WTC11 (cell line): ENCODE data around the gene ACP3. TPM values are rescaled to one million over a fixed set of nuclear protein-coding genes. Genes with fewer than 3 reads are reported as not detected.
A peak's percentile ranks its signal among the peaks of the same experiment; 100 is the strongest.

ENCODE experiments used
- ATAC-seq: fragments of 200-7000 bp; cut with Tn5 transposase; 2 replicates; pipeline ENCODE4 v1.10.0; 2021; ENCODE audit warnings: mild to moderate bottlenecking, moderate library complexity
- CTCF ChIA-PET: fragments of 300-600 bp; sonication (Branson Sonifier 250); formaldehyde crosslinking; loops from one replicate; lab custom pipeline; 2021; ENCODE audit warnings: antibody characterized with exemption; lab: Charles Lee
- POLR2A ChIA-PET: fragments of 350-600 bp; sonication (Branson Sonifier 250); formaldehyde crosslinking; loops from one replicate; lab custom pipeline; 2021; ENCODE audit warnings: antibody characterized with exemption; lab: Charles Lee
- DNase-seq: peaks from one replicate; pipeline ENCODE4 v3.0.0; 2021; ENCODE audit warnings: low spot score
- H3K27ac Mint-ChIP-seq: 2 replicates; pipeline ENCODE4 v1.8.0; 2021; ENCODE audit warnings: mixed read lengths
- H3K27me3 Mint-ChIP-seq: 2 replicates; pipeline ENCODE4 v1.8.0; 2021; ENCODE audit warnings: low read depth, mild to moderate bottlenecking, moderate library complexity, mixed read lengths
- H3K36me3 Mint-ChIP-seq: 2 replicates; pipeline ENCODE4 v1.8.0; 2021; ENCODE audit warnings: mixed read lengths
- H3K4me1 Mint-ChIP-seq: 2 replicates; pipeline ENCODE4 v1.8.0; 2022; ENCODE audit warnings: mixed read lengths
- H3K4me3 Mint-ChIP-seq: 2 replicates; pipeline ENCODE4 v1.8.0; 2021; ENCODE audit warnings: mild to moderate bottlenecking, moderate library complexity, mixed read lengths
- H3K9me3 Mint-ChIP-seq: 2 replicates; pipeline ENCODE4 v1.8.0; 2021; ENCODE audit warnings: mixed read lengths
- ELF4 ChIP-seq: sonication (generic); formaldehyde crosslinking; IDR thresholded peaks from 2 replicates; pipeline ENCODE4 v1.8.1; 2022; ENCODE audit warnings: low read depth, mild to moderate bottlenecking, moderate library complexity, missing genetic modification reagents
- ETV6 ChIP-seq: sonication (generic); formaldehyde crosslinking; IDR thresholded peaks from 2 replicates; pipeline ENCODE4 v1.8.1; 2022; ENCODE audit warnings: mild to moderate bottlenecking, missing genetic modification reagents
- HMGA2 ChIP-seq: fragments of 250-450 bp; sonication (Bioruptor Pico); IDR thresholded peaks from 2 replicates; pipeline ENCODE4 v1.4.0; 2021; ENCODE audit warnings: mild to moderate bottlenecking, moderate library complexity
- JUN ChIP-seq: sonication (generic); formaldehyde crosslinking; IDR thresholded peaks from 2 replicates; pipeline ENCODE4 v1.8.0; 2023; ENCODE audit warnings: mild to moderate bottlenecking, missing genetic modification reagents
- KAT7 ChIP-seq: sonication (generic); formaldehyde crosslinking; IDR thresholded peaks from 2 replicates; pipeline ENCODE4 v1.8.1; 2023; ENCODE audit warnings: missing genetic modification reagents, mild to moderate bottlenecking, borderline replicate concordance
- NFYB ChIP-seq: sonication (generic); formaldehyde crosslinking; conservative IDR thresholded peaks from 2 replicates; pipeline ENCODE4 v1.8.0; 2022; ENCODE audit warnings: low read depth, missing genetic modification reagents
- NR2C2 ChIP-seq: sonication (generic); formaldehyde crosslinking; IDR thresholded peaks from 2 replicates; pipeline ENCODE4 v1.8.0; 2022; ENCODE audit warnings: mild to moderate bottlenecking, missing genetic modification reagents
- SMAD4 ChIP-seq: sonication (generic); formaldehyde crosslinking; IDR thresholded peaks from 2 replicates; pipeline ENCODE4 v1.8.0; 2022; ENCODE audit warnings: mild to moderate bottlenecking, missing genetic modification reagents
- SP1 ChIP-seq: sonication (generic); formaldehyde crosslinking; conservative IDR thresholded peaks from 2 replicates; pipeline ENCODE4 v1.8.1; 2022; ENCODE audit warnings: missing genetic modification reagents
- TEAD4 ChIP-seq: sonication (generic); formaldehyde crosslinking; IDR thresholded peaks from 2 replicates; pipeline ENCODE4 v1.8.0; 2022; ENCODE audit warnings: mild to moderate bottlenecking, missing genetic modification reagents
- ZNF317 ChIP-seq: sonication (generic); formaldehyde crosslinking; IDR thresholded peaks from 2 replicates; pipeline ENCODE4 v1.8.1; 2023; ENCODE audit warnings: low read depth, mild to moderate bottlenecking, moderate library complexity, missing genetic modification reagents, borderline replicate concordance
- total RNA-seq: library from RNA; stranded (reverse); gene quantifications from 3 replicates; pipeline ENCODE4 v1.2.3, GENCODE V29; 2021
- TF ChIP-seq, protein P1 (sequence below): sonication (generic); formaldehyde crosslinking; IDR thresholded peaks from 2 replicates; pipeline ENCODE4 v1.8.1; 2022; ENCODE audit warnings: missing genetic modification reagents, borderline replicate concordance
- TF ChIP-seq, protein P2 (sequence below): sonication (generic); formaldehyde crosslinking; IDR thresholded peaks from 2 replicates; pipeline ENCODE4 v1.8.0; 2022; ENCODE audit warnings: mild to moderate bottlenecking, missing genetic modification reagents
- TF ChIP-seq, protein P3 (sequence below): sonication (generic); formaldehyde crosslinking; IDR thresholded peaks from 2 replicates; pipeline ENCODE4 v1.8.0; 2023; ENCODE audit warnings: mild to moderate bottlenecking, missing genetic modification reagents
- TF ChIP-seq, protein P4 (sequence below): sonication (generic); formaldehyde crosslinking; IDR thresholded peaks from 2 replicates; pipeline ENCODE4 v1.8.1; 2022; ENCODE audit warnings: mild to moderate bottlenecking, moderate library complexity, missing genetic modification reagents
- TF ChIP-seq, protein P5 (sequence below): sonication (generic); formaldehyde crosslinking; IDR thresholded peaks from 2 replicates; pipeline ENCODE4 v1.8.1; 2023; ENCODE audit warnings: mild to moderate bottlenecking, missing genetic modification reagents, moderate library complexity
- TF ChIP-seq, protein P6 (sequence below): fragments of 250-450 bp; sonication (Bioruptor Pico); conservative IDR thresholded peaks from 2 replicates; pipeline ENCODE4 v1.9.0; 2021; ENCODE audit warnings: mild to moderate bottlenecking
- TF ChIP-seq, protein P7 (sequence below): sonication (generic); formaldehyde crosslinking; IDR thresholded peaks from 2 replicates; pipeline ENCODE4 v1.8.1; 2023; ENCODE audit warnings: mild to moderate bottlenecking, moderate library complexity, missing genetic modification reagents
- TF ChIP-seq, protein P8 (sequence below): fragments of 250-450 bp; sonication (Bioruptor Pico); IDR thresholded peaks from 2 replicates; pipeline ENCODE4 v2.1.2; 2022; ENCODE audit warnings: mild to moderate bottlenecking, moderate library complexity

Gene ACP3
- total RNA-seq, 1 experiment from 2014 or later = 2.5 TPM

DNA sequence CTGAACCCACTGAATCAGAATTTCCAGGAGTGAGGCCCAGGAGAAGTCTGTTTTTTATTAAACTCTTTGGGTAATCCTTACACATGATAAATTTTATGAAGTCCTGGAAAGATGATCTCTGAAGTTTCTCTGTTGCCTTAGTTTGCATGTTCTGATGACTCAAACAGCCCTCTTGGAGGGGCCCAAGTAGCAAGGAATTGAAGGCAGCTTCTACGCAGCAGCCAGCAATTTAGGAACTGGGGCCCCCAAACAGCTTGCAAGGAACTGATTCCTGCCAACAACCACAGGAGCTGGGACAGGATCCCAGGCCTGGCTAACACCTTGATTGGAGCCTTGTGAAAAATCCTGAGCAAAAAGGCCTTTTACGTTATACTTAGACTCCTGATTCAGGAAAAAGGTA is 5.4 kb upstream of the ACP3 start:
- peaks cover under 1% of the 10 kb centered on the region; the same call in 1 of the 2 replicates for H3K4me1 Mint-ChIP-seq
- no peaks in the 10 kb centered on the region for H3K36me3 Mint-ChIP-seq
- ATAC-seq (no peak), DNase-seq (no peak)
- peaks cover 12% of the 10 kb centered on the region for H3K9me3 Mint-ChIP-seq
- CTCF ChIA-PET = interaction anchor here (1.9 kb wide), 1 partner anchor 31 kb away, joined by 7 read pairs; no protein-coding TSS in a partner anchor
- POLR2A ChIA-PET = interaction anchor here (0.5 kb wide), 1 partner anchor 234 kb away, joined by 3 read pairs; no protein-coding TSS in a partner anchor
- peaks cover 19% of the 10 kb centered on the region for H3K27me3 Mint-ChIP-seq
- TF ChIP-seq, protein P1, sequence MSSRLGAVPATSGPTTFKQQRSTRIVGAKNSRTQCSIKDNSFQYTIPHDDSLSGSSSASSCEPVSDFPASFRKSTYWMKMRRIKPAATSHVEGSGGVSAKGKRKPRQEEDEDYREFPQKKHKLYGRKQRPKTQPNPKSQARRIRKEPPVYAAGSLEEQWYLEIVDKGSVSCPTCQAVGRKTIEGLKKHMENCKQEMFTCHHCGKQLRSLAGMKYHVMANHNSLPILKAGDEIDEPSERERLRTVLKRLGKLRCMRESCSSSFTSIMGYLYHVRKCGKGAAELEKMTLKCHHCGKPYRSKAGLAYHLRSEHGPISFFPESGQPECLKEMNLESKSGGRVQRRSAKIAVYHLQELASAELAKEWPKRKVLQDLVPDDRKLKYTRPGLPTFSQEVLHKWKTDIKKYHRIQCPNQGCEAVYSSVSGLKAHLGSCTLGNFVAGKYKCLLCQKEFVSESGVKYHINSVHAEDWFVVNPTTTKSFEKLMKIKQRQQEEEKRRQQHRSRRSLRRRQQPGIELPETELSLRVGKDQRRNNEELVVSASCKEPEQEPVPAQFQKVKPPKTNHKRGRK (CRISPR knock-in tag) = no peak
- TF ChIP-seq JUN (CRISPR knock-in tag) (no peak), KAT7 (CRISPR knock-in tag) (no peak), SMAD4 (no peak), ETV6 (CRISPR knock-in tag) (no peak), HMGA2 (CRISPR knock-in tag) (no peak)
- TF ChIP-seq, protein P2, sequence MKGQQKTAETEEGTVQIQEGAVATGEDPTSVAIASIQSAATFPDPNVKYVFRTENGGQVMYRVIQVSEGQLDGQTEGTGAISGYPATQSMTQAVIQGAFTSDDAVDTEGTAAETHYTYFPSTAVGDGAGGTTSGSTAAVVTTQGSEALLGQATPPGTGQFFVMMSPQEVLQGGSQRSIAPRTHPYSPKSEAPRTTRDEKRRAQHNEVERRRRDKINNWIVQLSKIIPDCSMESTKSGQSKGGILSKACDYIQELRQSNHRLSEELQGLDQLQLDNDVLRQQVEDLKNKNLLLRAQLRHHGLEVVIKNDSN (CRISPR knock-in tag) = no peak
- TF ChIP-seq, protein P3, sequence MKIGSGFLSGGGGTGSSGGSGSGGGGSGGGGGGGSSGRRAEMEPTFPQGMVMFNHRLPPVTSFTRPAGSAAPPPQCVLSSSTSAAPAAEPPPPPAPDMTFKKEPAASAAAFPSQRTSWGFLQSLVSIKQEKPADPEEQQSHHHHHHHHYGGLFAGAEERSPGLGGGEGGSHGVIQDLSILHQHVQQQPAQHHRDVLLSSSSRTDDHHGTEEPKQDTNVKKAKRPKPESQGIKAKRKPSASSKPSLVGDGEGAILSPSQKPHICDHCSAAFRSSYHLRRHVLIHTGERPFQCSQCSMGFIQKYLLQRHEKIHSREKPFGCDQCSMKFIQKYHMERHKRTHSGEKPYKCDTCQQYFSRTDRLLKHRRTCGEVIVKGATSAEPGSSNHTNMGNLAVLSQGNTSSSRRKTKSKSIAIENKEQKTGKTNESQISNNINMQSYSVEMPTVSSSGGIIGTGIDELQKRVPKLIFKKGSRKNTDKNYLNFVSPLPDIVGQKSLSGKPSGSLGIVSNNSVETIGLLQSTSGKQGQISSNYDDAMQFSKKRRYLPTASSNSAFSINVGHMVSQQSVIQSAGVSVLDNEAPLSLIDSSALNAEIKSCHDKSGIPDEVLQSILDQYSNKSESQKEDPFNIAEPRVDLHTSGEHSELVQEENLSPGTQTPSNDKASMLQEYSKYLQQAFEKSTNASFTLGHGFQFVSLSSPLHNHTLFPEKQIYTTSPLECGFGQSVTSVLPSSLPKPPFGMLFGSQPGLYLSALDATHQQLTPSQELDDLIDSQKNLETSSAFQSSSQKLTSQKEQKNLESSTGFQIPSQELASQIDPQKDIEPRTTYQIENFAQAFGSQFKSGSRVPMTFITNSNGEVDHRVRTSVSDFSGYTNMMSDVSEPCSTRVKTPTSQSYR (CRISPR knock-in tag) = no peak
- TF ChIP-seq, protein P4, sequence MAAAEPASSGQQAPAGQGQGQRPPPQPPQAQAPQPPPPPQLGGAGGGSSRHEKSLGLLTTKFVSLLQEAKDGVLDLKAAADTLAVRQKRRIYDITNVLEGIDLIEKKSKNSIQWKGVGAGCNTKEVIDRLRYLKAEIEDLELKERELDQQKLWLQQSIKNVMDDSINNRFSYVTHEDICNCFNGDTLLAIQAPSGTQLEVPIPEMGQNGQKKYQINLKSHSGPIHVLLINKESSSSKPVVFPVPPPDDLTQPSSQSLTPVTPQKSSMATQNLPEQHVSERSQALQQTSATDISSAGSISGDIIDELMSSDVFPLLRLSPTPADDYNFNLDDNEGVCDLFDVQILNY (CRISPR knock-in tag) = no peak
- H3K27ac Mint-ChIP-seq = no peak overlapping the region
- H3K4me3 Mint-ChIP-seq = no peak overlapping the region

DNA sequence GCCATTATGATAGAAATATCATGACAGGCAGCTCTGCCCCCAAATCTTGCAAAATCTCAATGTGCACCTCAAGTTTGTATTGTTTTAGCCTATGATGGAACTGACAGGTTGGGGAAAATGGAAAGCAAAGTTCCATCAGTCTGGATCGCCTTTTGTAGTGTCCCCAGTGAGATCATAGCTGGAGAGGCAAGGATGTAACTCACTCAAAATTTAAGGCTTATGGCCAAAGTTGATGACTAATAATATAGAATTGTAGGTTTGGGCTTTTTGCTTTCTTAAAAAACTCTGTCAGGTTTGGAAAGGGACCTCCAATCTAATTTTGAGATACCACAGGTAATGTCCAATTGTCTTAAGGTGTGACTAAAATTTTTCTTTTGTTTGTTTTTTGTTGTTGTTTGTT is 1.4 kb upstream of the ACP3 start:
- no peak for ATAC-seq
- H3K27ac Mint-ChIP-seq = no peak overlapping the region
- H3K4me3 Mint-ChIP-seq = no peak overlapping the region
- peaks cover 37% of the 10 kb centered on the region for H3K4me1 Mint-ChIP-seq
- no peaks in the 10 kb centered on the region for H3K27me3 Mint-ChIP-seq
- ChIA-PET CTCF (interaction anchor here (2.4 kb wide), 1 partner anchor 83 kb away, joined by 8 read pairs; no protein-coding TSS in a partner anchor), POLR2A (no interaction called here)
- TF ChIP-seq JUN (CRISPR knock-in tag) = no peak
- TF ChIP-seq TEAD4 (CRISPR knock-in tag) = no peak
- TF ChIP-seq, protein P5, sequence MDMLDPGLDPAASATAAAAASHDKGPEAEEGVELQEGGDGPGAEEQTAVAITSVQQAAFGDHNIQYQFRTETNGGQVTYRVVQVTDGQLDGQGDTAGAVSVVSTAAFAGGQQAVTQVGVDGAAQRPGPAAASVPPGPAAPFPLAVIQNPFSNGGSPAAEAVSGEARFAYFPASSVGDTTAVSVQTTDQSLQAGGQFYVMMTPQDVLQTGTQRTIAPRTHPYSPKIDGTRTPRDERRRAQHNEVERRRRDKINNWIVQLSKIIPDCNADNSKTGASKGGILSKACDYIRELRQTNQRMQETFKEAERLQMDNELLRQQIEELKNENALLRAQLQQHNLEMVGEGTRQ (CRISPR knock-in tag) = no peak
- no peak for TF ChIP-seq ZNF317 (CRISPR knock-in tag)
- H3K9me3 Mint-ChIP-seq = peaks cover 12% of the 10 kb centered on the region
- H3K36me3 Mint-ChIP-seq = no peaks in the 10 kb centered on the region
- no peak for DNase-seq

DNA sequence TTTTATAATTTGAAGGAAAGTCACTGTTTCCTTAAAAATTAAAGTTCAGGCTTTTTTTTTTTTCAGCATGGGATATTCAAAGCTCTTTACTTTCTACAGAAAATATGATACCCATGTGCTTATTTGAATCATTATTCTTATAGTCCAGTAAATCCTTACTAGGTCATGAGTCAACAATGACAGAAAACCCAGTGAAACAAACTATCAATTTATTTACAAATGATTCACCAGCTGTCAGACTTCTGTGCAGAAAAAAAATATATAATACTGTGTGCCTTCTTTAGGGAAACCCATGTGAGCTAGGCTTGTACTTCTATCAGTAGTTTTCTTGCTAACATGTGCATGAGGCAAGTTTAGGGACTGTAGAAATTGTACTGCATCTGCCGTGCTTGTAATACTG is 1.2 kb downstream of the ACP3 start:
- CTCF ChIA-PET = interaction anchor here (0.7 to 6.3 kb wide), 7 partner anchors 10 to 284 kb away, joined by 3 to 49 read pairs (median 4); partner anchors contain the start of gene CPNE4
- no peaks in the 10 kb centered on the region for H3K36me3 Mint-ChIP-seq
- H3K4me1 Mint-ChIP-seq = peaks cover 51% of the 10 kb centered on the region
- POLR2A ChIA-PET = no interaction called here
- no peak for ATAC-seq
- 0 out of 2 replicates have a peak overlapping the region, but pooled peaks have one; percentile 23 for H3K4me3 Mint-ChIP-seq
- DNase-seq = no peak
- no peaks in the 10 kb centered on the region for H3K27me3 Mint-ChIP-seq
- H3K27ac Mint-ChIP-seq = no peak overlapping the region
- peaks cover 12% of the 10 kb centered on the region for H3K9me3 Mint-ChIP-seq
- TF ChIP-seq, protein P6, sequence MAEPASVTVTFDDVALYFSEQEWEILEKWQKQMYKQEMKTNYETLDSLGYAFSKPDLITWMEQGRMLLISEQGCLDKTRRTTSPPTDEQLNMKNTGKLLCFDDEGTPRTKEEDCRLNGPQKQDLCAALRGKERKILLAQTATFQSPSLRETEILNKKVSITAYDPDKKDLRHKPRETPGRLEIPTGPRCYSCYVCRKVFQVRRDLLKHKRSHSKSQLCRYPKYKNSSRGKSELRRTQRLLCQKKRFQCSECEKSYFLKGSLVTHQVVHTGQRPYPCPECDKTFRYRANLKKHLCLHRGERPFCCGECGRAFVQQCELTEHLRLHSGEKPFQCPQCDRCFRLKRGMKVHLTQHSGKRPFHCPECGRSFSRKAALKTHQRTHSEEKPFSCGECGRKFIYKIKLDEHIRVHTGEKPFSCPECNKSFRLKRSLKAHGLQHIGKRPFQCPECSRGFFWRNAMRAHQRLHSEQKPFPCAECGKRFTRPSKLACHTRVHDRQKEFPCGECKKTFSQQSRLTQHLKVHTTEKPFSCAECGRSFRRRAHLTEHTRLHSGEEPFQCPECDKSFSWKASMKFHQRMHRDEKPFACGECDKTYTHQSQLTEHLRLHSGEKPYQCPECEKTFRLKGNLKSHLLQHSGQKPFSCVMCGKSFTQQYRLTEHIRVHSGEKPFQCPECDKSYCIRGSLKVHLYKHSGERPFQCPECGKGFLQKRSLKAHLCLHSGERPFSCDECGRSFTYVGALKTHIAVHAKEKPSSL (CRISPR knock-in tag) = no peak
- no peak for TF ChIP-seq ELF4
- TF ChIP-seq, protein P7, sequence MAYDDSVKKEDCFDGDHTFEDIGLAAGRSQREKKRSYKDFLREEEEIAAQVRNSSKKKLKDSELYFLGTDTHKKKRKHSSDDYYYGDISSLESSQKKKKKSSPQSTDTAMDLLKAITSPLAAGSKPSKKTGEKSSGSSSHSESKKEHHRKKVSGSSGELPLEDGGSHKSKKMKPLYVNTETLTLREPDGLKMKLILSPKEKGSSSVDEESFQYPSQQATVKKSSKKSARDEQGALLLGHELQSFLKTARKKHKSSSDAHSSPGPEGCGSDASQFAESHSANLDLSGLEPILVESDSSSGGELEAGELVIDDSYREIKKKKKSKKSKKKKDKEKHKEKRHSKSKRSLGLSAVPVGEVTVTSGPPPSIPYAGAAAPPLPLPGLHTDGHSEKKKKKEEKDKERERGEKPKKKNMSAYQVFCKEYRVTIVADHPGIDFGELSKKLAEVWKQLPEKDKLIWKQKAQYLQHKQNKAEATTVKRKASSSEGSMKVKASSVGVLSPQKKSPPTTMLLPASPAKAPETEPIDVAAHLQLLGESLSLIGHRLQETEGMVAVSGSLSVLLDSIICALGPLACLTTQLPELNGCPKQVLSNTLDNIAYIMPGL (CRISPR knock-in tag) = no peak
- no peak for TF ChIP-seq SP1 (CRISPR knock-in tag)
- TF ChIP-seq NFYB = no peak
- TF ChIP-seq NR2C2 (CRISPR knock-in tag) = no peak
- TF ChIP-seq ZNF317 (CRISPR knock-in tag) = no peak
- TF ChIP-seq, protein P8, sequence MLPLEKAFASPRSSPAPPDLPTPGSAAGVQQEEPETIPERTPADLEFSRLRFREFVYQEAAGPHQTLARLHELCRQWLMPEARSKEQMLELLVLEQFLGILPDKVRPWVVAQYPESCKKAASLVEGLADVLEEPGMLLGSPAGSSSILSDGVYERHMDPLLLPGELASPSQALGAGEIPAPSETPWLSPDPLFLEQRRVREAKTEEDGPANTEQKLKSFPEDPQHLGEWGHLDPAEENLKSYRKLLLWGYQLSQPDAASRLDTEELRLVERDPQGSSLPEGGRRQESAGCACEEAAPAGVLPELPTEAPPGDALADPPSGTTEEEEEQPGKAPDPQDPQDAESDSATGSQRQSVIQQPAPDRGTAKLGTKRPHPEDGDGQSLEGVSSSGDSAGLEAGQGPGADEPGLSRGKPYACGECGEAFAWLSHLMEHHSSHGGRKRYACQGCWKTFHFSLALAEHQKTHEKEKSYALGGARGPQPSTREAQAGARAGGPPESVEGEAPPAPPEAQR (CRISPR knock-in tag) = no peak
